ENCODE data around the gene SLC43A3. TPM values are rescaled to one million over a fixed set of nuclear protein-coding genes. Genes with fewer than 3 reads are reported as not detected.

The SLC43A3 gene
- total and polyA plus RNA-seq, 2 of the 4 experiments (the other 2 are of a cell fraction) = 12.7 to 21.1 TPM

- TF ChIP-seq FOS (IDR thresholded peaks at IDR 0.05; ENCODE audit: low read depth, low read length) (peak; percentile 51; the same call in 1 of the 2 replicates), MAFK (IDR thresholded peaks at IDR 0.05; ENCODE audit: low read depth, low read length) (no peak), MAZ (IDR thresholded peaks at IDR 0.05; ENCODE audit: borderline replicate concordance, low read depth, low read length) (peak; percentile 54; the same call in 1 of the 2 replicates), MXI1 (IDR thresholded peaks at IDR 0.05; ENCODE audit: borderline replicate concordance, low read depth, low read length) (no peak), CEBPB (IDR thresholded peaks at IDR 0.05; ENCODE audit: low read depth, low read length) (peak; percentile 75), BHLHE40 (IDR thresholded peaks at IDR 0.05; ENCODE audit: low read depth, low read length) (no peak), CHD1 (IDR thresholded peaks at IDR 0.05; ENCODE audit: low read depth, low read length) (no peak), POLR2A (IDR thresholded peaks at IDR 0.05; ENCODE audit: low read depth, low read length) (no peak), RCOR1 (IDR thresholded peaks at IDR 0.05; ENCODE audit: insufficient replicate concordance, low read length) (peak; percentile 67)
- TF ChIP-seq, protein P1, sequence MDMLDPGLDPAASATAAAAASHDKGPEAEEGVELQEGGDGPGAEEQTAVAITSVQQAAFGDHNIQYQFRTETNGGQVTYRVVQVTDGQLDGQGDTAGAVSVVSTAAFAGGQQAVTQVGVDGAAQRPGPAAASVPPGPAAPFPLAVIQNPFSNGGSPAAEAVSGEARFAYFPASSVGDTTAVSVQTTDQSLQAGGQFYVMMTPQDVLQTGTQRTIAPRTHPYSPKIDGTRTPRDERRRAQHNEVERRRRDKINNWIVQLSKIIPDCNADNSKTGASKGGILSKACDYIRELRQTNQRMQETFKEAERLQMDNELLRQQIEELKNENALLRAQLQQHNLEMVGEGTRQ (IDR thresholded peaks at IDR 0.05; ENCODE audit: low read depth, low read length) = no peak
- POLR2A ChIA-PET (ENCODE audit: unreplicated experiment) = interaction anchor here (0.6 kb wide), 1 partner anchor 99 kb away, joined by 7 read pairs; no protein-coding TSS in a partner anchor
- Histone ChIP-seq H3K27ac (ENCODE audit: insufficient read depth, low read length) (no peak overlapping the region), H3K14ac (replicated peaks; ENCODE audit: low read depth, low read length) (no peak overlapping the region), H2BK120ac (ENCODE audit: low read depth, low read length) (no peak overlapping the region), H3K4me1 (ENCODE audit: control insufficient read depth, insufficient read depth, low read length) (peaks cover 3% of the 10 kb centered on the region; the same call in 1 of the 2 replicates), H2BK20ac (ENCODE audit: low read depth, low read length) (no peak overlapping the region), H3K9me1 (ENCODE audit: insufficient read depth, low read length) (no peaks in the 10 kb centered on the region; the same call in 1 of the 2 replicates), H3K23ac (ENCODE audit: low read depth, low read length) (no peak overlapping the region), H3K79me1 (ENCODE audit: low read depth in 1 of 2, low read length in 2 of 2) (no peaks in the 10 kb centered on the region), H3K4me3 (ENCODE audit: insufficient read depth, low read depth, low read length) (no peak overlapping the region), H2AFZ (replicated peaks; ENCODE audit: low read length, poor library complexity) (no peak overlapping the region), H4K20me1 (ENCODE audit: insufficient read depth, low read length) (no peaks in the 10 kb centered on the region), H3K4me2 (ENCODE audit: low read depth, low read length) (no peak overlapping the region), H3K4ac (ENCODE audit: low read depth, low read length) (no peak overlapping the region), H2AK9ac (replicated peaks; ENCODE audit: low read depth, low read length, poor library complexity) (no peak overlapping the region), H3K9me3 (ENCODE audit: control insufficient read depth, insufficient read depth, low read length) (no peaks in the 10 kb centered on the region), H3K27me3 (ENCODE audit: control insufficient read depth, insufficient read depth, low read length) (no peaks in the 10 kb centered on the region), H4K5ac (ENCODE audit: low read depth, low read length) (no peak overlapping the region), H4K8ac (ENCODE audit: low read depth in 2 of 2, low read length in 2 of 2) (no peak overlapping the region), H3K36me3 (ENCODE audit: control insufficient read depth, insufficient read depth, low read length) (peaks cover 32% of the 10 kb centered on the region), H2BK5ac (ENCODE audit: low read depth, low read length, poor library complexity, severe bottlenecking) (no peak overlapping the region), H2BK15ac (ENCODE audit: low read depth, low read length) (no peak overlapping the region), H3K9ac (ENCODE audit: low read depth, low read length) (no peak overlapping the region), H4K91ac (ENCODE audit: insufficient read depth, low read depth, low read length) (no peak overlapping the region), H3K18ac (ENCODE audit: low read depth, low read length) (no peak overlapping the region), H3K56ac (ENCODE audit: extremely low read depth, insufficient read depth, low read length) (no peak overlapping the region), H2AK5ac (ENCODE audit: low read depth, low read length) (no peak overlapping the region)
- dilution Hi-C loops (cut with HindIII; ENCODE audit: low sequenced_read_pairs, unreplicated experiment) = no loop called here
- BruUV-seq (replicated peaks) = no TSS peak
- intact Hi-C loops (cut with micrococcal nuclease) = no loop called here
- CTCF ChIA-PET = no interaction called here
- ATAC-seq (ENCODE audit: low read depth) (peak; percentile 91), DNase-seq (peak; percentile 96)
- in situ Hi-C loops (cut with MboI; ENCODE audit: low sequenced_read_pairs) = no loop called here
Observed at GRCh38 chr11:57410287-57410686, 16.6 kb downstream of the SLC43A3 start.

All from IMR-90 (cell line).